Measurements from ENCODE around the gene ARHGAP44. TPM values are rescaled to one million over a fixed set of nuclear protein-coding genes. Genes with fewer than 3 reads are reported as not detected.

Gene ARHGAP44
- total and polyA plus RNA-seq, 2 of the 4 experiments (the other 2 are of a cell fraction), result 0.54 to 1.0 TPM

GRCh38 chr17:12790249-12791106, 1.2 kb downstream of the ARHGAP44 start (continued):
- no peak for TF ChIP-seq MXI1 (IDR thresholded peaks at IDR 0.05; ENCODE audit: borderline replicate concordance, low read depth, low read length)

GRCh38 chr17:12794919-12795532, 5.7 kb downstream of the ARHGAP44 start:
- H3K56ac ChIP-seq (ENCODE audit: extremely low read depth, insufficient read depth, low read length), result no peak overlapping the region
- WGBS, 2 experiments (ENCODE audit: extremely low coverage in 2 of 2, insufficient read length in 1 of 2), result no CpG with 5 or more reads among the region's 6 CpGs
- in situ Hi-C loops (cut with MboI; ENCODE audit: low sequenced_read_pairs), result no loop called here

More at GRCh38 chr17:12794919-12795532, 5.7 kb downstream of the ARHGAP44 start:
- H3K36me3 ChIP-seq (ENCODE audit: control insufficient read depth, insufficient read depth, low read length), result no peaks in the 10 kb centered on the region
- CTCF ChIA-PET, result interaction anchor here (0.6 kb wide), 1 partner anchor 96 kb away, joined by 3 read pairs; no protein-coding TSS in a partner anchor
- H2BK20ac ChIP-seq (ENCODE audit: low read depth, low read length), result no peak overlapping the region
- H2BK5ac ChIP-seq (ENCODE audit: low read depth, low read length, poor library complexity, severe bottlenecking), result no peak overlapping the region
- ATAC-seq (ENCODE audit: low read depth), result no peak
- no peaks in the 10 kb centered on the region for H3K9me1 ChIP-seq (ENCODE audit: insufficient read depth, low read length)
- H3K9me3 ChIP-seq (ENCODE audit: control insufficient read depth, insufficient read depth, low read length), result no peaks in the 10 kb centered on the region
- no peak overlapping the region for H3K14ac ChIP-seq (replicated peaks; ENCODE audit: low read depth, low read length)
- no peak overlapping the region for H4K91ac ChIP-seq (ENCODE audit: insufficient read depth, low read depth, low read length)
- H3K4me2 ChIP-seq (ENCODE audit: low read depth, low read length), result no peak overlapping the region
- no peak overlapping the region for H4K8ac ChIP-seq (ENCODE audit: low read depth in 2 of 2, low read length in 2 of 2)
- no peaks in the 10 kb centered on the region for H3K4me1 ChIP-seq (ENCODE audit: control insufficient read depth, insufficient read depth, low read length)
- H3K23ac ChIP-seq (ENCODE audit: low read depth, low read length), result no peak overlapping the region
- H3K4me3 ChIP-seq (ENCODE audit: insufficient read depth, low read depth, low read length), result no peak overlapping the region
- no peak overlapping the region for H3K4ac ChIP-seq (ENCODE audit: low read depth, low read length)
- no peaks in the 10 kb centered on the region for H4K20me1 ChIP-seq (ENCODE audit: insufficient read depth, low read length)
- H2AFZ ChIP-seq (replicated peaks; ENCODE audit: low read length, poor library complexity), result no peak overlapping the region
- no peak overlapping the region for H3K9ac ChIP-seq (ENCODE audit: low read depth, low read length)
- no TSS peak for BruUV-seq (replicated peaks)
- no peak overlapping the region for H2AK9ac ChIP-seq (replicated peaks; ENCODE audit: low read depth, low read length, poor library complexity)
- no peak overlapping the region for H2BK120ac ChIP-seq (ENCODE audit: low read depth, low read length)
- no peak for DNase-seq
- peaks cover 19% of the 10 kb centered on the region for H3K27me3 ChIP-seq (ENCODE audit: control insufficient read depth, insufficient read depth, low read length)
- H2BK15ac ChIP-seq (ENCODE audit: low read depth, low read length), result no peak overlapping the region
- no peak overlapping the region for H2AK5ac ChIP-seq (ENCODE audit: low read depth, low read length)
- H4K5ac ChIP-seq (ENCODE audit: low read depth, low read length), result no peak overlapping the region
- dilution Hi-C loops (cut with HindIII; ENCODE audit: low sequenced_read_pairs, unreplicated experiment) (no loop called here), intact Hi-C loops (cut with micrococcal nuclease) (no loop called here)
- H3K79me1 ChIP-seq (ENCODE audit: low read depth in 1 of 2, low read length in 2 of 2), result no peaks in the 10 kb centered on the region
- TF ChIP-seq RFX5 (IDR thresholded peaks at IDR 0.05; ENCODE audit: low read depth, low read length) (no peak), NFE2L2 (IDR thresholded peaks at IDR 0.05; ENCODE audit: low read depth, low read length) (no peak), MXI1 (IDR thresholded peaks at IDR 0.05; ENCODE audit: borderline replicate concordance, low read depth, low read length) (no peak), FOS (IDR thresholded peaks at IDR 0.05; ENCODE audit: low read depth, low read length) (no peak), RCOR1 (IDR thresholded peaks at IDR 0.05; ENCODE audit: insufficient replicate concordance, low read length) (no peak), CEBPB (IDR thresholded peaks at IDR 0.05; ENCODE audit: low read depth, low read length) (no peak)
- no peak overlapping the region for H3K18ac ChIP-seq (ENCODE audit: low read depth, low read length)
- no peak overlapping the region for H3K27ac ChIP-seq (ENCODE audit: insufficient read depth, low read length)
- POLR2A ChIA-PET (ENCODE audit: unreplicated experiment), result no interaction called here

Data from IMR-90 (cell line).